HL-60 (cell line): ENCODE data around the gene TRABD2B.

Experiments
- DNase-seq, 2 experiments: peaks; one replicate each; pipeline ENCODE4 v3.0.0-alpha.2; 2010 to 2020; ENCODE audit warnings: low read depth in 1 of 2, low spot score in 1 of 2
- H3K27ac ChIP-seq: fragments of 250-450 bp; sonication (Bioruptor Pico); replicated peaks from 2 replicates; pipeline ENCODE4 v1.5.1; 2020; ENCODE audit warnings: mild to moderate bottlenecking, moderate library complexity
- H3K27me3 ChIP-seq: fragments of 250-450 bp; sonication (Bioruptor Pico); 2 replicates; pipeline ENCODE4 v1.5.1; 2021; ENCODE audit warnings: mild to moderate bottlenecking, moderate library complexity; ENCODE audit not compliant: insufficient read depth, poor library complexity, severe bottlenecking
- H3K4me3 ChIP-seq: replicated peaks from 2 replicates; pipeline ENCODE4 v1.5.1; 2011; ENCODE audit warnings: mild to moderate bottlenecking, control low read depth, low read length; ENCODE audit not compliant: insufficient read depth
- GABPA ChIP-seq: IDR thresholded peaks from 2 replicates; pipeline ENCODE4 v1.6.1; 2012; ENCODE audit warnings: low read depth
- POLR2AphosphoS5 ChIP-seq: IDR thresholded peaks from 2 replicates; pipeline ENCODE4 v1.6.1; 2012; ENCODE audit warnings: low read depth
- SPI1 ChIP-seq: IDR thresholded peaks from 2 replicates; pipeline ENCODE4 v1.6.1; 2012; ENCODE audit warnings: low read depth, mild to moderate bottlenecking, borderline replicate concordance
- TF ChIP-seq, protein P1 (sequence below): IDR thresholded peaks from 2 replicates; pipeline ENCODE4 v1.6.1; 2012; ENCODE audit warnings: low read depth; ENCODE audit not compliant: insufficient replicate concordance
- TF ChIP-seq, protein P2 (sequence below): IDR thresholded peaks from one replicate; pipeline ENCODE4 v1.5.1; 2011; ENCODE audit warnings: low read length, control low read depth, inconsistent platforms; ENCODE audit not compliant: insufficient read depth

The TRABD2B gene

DNA sequence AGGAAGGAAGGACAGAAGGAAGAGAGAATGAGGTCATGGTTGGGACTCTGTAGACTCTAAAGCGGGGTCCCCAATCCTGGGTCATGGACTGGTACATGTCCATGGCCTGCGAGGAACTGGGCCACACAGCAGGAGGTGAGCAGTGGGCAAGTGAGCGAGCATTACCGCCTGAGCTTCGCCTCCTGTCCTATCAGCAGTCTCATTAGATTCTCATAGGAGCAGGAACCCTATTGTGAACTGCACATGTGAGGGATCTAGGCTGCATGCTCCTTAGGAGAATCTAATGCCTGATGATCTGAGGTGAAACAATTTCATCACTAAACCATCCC, 128.9 kb downstream of the TRABD2B start:
- no peak overlapping the region for H3K27ac ChIP-seq
- TF ChIP-seq, protein P1, sequence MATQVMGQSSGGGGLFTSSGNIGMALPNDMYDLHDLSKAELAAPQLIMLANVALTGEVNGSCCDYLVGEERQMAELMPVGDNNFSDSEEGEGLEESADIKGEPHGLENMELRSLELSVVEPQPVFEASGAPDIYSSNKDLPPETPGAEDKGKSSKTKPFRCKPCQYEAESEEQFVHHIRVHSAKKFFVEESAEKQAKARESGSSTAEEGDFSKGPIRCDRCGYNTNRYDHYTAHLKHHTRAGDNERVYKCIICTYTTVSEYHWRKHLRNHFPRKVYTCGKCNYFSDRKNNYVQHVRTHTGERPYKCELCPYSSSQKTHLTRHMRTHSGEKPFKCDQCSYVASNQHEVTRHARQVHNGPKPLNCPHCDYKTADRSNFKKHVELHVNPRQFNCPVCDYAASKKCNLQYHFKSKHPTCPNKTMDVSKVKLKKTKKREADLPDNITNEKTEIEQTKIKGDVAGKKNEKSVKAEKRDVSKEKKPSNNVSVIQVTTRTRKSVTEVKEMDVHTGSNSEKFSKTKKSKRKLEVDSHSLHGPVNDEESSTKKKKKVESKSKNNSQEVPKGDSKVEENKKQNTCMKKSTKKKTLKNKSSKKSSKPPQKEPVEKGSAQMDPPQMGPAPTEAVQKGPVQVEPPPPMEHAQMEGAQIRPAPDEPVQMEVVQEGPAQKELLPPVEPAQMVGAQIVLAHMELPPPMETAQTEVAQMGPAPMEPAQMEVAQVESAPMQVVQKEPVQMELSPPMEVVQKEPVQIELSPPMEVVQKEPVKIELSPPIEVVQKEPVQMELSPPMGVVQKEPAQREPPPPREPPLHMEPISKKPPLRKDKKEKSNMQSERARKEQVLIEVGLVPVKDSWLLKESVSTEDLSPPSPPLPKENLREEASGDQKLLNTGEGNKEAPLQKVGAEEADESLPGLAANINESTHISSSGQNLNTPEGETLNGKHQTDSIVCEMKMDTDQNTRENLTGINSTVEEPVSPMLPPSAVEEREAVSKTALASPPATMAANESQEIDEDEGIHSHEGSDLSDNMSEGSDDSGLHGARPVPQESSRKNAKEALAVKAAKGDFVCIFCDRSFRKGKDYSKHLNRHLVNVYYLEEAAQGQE, result no peak
- TF ChIP-seq GABPA (no peak), SPI1 (no peak), POLR2AphosphoS5 (no peak)
- TF ChIP-seq, protein P2, sequence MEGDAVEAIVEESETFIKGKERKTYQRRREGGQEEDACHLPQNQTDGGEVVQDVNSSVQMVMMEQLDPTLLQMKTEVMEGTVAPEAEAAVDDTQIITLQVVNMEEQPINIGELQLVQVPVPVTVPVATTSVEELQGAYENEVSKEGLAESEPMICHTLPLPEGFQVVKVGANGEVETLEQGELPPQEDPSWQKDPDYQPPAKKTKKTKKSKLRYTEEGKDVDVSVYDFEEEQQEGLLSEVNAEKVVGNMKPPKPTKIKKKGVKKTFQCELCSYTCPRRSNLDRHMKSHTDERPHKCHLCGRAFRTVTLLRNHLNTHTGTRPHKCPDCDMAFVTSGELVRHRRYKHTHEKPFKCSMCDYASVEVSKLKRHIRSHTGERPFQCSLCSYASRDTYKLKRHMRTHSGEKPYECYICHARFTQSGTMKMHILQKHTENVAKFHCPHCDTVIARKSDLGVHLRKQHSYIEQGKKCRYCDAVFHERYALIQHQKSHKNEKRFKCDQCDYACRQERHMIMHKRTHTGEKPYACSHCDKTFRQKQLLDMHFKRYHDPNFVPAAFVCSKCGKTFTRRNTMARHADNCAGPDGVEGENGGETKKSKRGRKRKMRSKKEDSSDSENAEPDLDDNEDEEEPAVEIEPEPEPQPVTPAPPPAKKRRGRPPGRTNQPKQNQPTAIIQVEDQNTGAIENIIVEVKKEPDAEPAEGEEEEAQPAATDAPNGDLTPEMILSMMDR, result no peak
- DNase-seq, result no peak

DNA sequence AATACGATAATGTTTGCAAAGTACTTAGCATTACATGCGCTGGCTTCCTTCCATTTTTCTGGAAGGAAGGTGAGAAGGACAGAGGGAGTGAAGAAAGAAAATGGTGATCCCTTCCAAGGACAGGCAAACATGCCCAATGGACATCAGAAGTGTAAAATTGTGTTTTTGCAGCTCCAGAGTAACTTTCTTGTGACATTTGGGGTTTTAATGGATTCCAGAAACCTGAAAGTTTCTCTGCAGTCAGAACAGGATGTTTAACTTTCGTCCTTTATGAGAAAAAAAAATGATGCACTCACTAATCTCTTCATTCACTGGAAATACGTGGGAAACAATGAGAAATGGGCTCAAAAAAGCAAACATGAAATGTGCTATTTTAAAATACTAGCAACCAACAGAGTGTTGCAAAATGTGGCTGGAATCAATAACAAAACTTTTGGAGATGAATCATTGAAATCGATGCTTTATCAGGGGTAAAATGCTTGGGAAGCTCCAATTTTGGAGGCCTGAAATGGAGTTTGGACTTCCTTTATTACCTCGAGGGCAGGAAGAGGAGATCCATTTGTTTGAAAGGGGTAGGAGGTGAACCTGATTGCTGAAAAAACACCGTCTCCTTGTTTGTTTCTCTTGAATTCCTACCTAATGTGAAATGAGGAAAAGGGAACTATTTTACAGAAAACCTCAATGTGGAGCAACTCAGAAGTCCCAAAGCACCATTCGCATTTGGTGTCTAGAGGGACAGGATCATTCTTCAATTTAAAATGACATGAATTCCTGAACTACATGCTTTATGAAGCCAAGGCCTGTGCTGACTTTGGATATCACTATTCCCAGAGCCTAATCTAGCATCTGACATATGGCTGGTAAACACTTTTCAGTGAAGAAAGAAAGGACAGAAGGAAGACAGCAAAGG, 129.5 kb downstream of the TRABD2B start:
- no peak overlapping the region for H3K27ac ChIP-seq
- TF ChIP-seq, protein P2, result no peak
- no peak for TF ChIP-seq POLR2AphosphoS5
- TF ChIP-seq, protein P1, result no peak
- TF ChIP-seq SPI1, result no peak
- no peak for TF ChIP-seq GABPA
- H3K27me3 ChIP-seq, result no peaks in the 10 kb centered on the region

More for the DNA sequence above, 128.9 kb downstream of the TRABD2B start:
- H3K27me3 ChIP-seq, result no peaks in the 10 kb centered on the region
- H3K4me3 ChIP-seq, result no peak overlapping the region

DNA sequence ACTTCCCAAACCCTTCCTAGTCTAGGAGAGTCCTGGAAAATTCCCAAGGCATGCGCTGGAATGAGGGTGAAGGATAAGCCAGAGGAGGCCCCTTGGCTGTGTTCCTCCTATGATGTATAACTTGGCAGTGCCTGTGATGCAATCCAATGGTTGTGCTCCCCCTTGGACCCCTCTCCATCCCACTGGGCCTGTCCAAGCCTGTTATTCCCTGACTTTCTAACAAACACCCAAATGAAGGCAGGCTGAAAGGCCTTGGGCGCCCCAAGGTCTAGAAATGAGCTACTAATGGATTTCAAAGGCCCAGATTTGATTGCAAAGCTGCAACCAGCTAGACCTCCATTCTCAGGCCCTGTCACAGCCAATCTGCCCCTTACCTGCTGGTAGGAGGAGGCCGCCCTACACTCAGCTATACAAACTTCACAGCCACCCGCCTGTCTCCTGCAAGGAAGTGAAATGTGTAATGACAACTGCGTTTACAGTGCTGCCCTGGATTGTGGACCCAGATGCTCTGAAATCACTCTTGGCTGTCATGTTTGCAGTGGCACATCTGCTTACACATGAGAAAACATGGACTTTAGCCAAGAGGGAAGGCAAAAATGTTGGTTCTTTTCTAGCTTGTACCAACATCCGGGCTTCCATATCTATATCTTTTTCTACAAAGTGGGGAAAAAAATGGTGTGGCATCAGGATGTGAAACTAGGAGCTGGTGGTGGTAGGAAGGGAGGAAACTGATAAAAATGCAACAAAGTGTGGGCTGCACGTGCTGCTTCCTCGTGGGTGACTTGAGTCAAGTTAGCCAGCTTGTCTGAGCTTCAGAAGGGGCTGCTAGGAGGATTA, 130.4 kb downstream of the TRABD2B start:
- Histone ChIP-seq H3K27me3 (no peaks in the 10 kb centered on the region), H3K27ac (no peak overlapping the region), H3K4me3 (no peak overlapping the region)
- TF ChIP-seq, protein P1, result no peak
- no peak for TF ChIP-seq SPI1
- no peak for TF ChIP-seq POLR2AphosphoS5
- TF ChIP-seq, protein P2, result no peak
- TF ChIP-seq GABPA, result no peak
- DNase-seq, result no peak

More for the DNA sequence above, 129.5 kb downstream of the TRABD2B start:
- no peak for DNase-seq
- no peak overlapping the region for H3K4me3 ChIP-seq
